ENCODE data around the gene PLCB1.

DNA sequence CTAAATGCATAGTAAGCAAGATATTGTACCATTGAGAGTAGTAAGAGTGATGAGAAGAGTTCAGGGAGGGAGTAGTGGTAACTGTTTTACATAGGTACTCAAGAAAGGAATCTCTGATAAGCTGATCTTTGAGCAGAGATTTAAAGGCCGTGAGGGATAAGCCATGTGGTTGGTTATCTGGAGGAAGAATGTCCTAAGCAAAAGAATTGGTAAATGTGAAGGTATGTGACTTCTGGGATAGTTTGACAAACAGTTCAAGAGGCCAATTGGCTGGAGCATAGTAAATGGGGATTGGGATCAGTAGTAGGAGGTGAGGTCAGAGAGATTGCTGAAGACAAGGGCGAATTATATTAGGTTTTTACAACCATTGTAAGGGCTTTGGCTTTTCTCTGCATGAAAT lies 40.1 kb downstream of the PLCB1 start:
- no peak for TF ChIP-seq POLR2A (IDR thresholded peaks at IDR 0.05; ENCODE audit: low read length)
- no peak for TF ChIP-seq GATA1 (IDR thresholded peaks at IDR 0.05; ENCODE audit: low read depth, low read length)
